MCF 10A (cell line): ENCODE measurements around the gene KLHL21. TPM values are rescaled to one million over a fixed set of nuclear protein-coding genes. Genes with fewer than 3 reads are reported as not detected.

Experiments used
- BruUV-seq: library from RNA; stranded (reverse); fragments of 400-500 nt; replicated peaks from 2 replicates; lab custom pipeline; 2021; lab: Mats Ljungman, UMichigan
- CTCF ChIA-PET: fragments of 300-600 bp; sonication (Branson Sonifier 250); formaldehyde crosslinking; extraction: SDS; loops from one replicate; lab custom pipeline; 2021; ENCODE audit warnings: antibody characterized with exemption, inconsistent platforms; lab: Yijun Ruan, JAX
- POLR2A ChIA-PET: fragments of 300-600, 350-650 bp; sonication (Branson Sonifier 250); formaldehyde crosslinking; extraction: SDS; loops from one replicate; lab custom pipeline; 2020; ENCODE audit warnings: antibody characterized with exemption, inconsistent platforms; lab: Yijun Ruan, JAX
- DNase-seq: peaks from one replicate; pipeline ENCODE4 v3.0.0-alpha.2; 2018; ENCODE audit not compliant: unreplicated experiment
- H3K27ac Mint-ChIP-seq: one replicate; pipeline ENCODE4 v1.8.0; 2022; ENCODE audit warnings: mild to moderate bottlenecking, low read depth, mixed read lengths; ENCODE audit not compliant: unreplicated experiment
- H3K27me3 Mint-ChIP-seq: one replicate; pipeline ENCODE4 v1.8.0; 2022; ENCODE audit warnings: mixed read lengths; ENCODE audit not compliant: insufficient read depth, unreplicated experiment
- H3K36me3 Mint-ChIP-seq: one replicate; pipeline ENCODE4 v1.8.0; 2022; ENCODE audit warnings: mild to moderate bottlenecking, moderate library complexity, mixed read lengths; ENCODE audit not compliant: insufficient read depth, unreplicated experiment
- H3K4me1 Mint-ChIP-seq: one replicate; pipeline ENCODE4 v1.8.0; 2022; ENCODE audit warnings: mixed read lengths; ENCODE audit not compliant: insufficient read depth, unreplicated experiment
- H3K4me3 Mint-ChIP-seq: one replicate; pipeline ENCODE4 v1.8.0; 2022; ENCODE audit warnings: mild to moderate bottlenecking, moderate library complexity, mixed read lengths; ENCODE audit not compliant: unreplicated experiment
- H3K9me3 Mint-ChIP-seq: one replicate; pipeline ENCODE4 v1.8.0; 2022; ENCODE audit warnings: mixed read lengths; ENCODE audit not compliant: unreplicated experiment
- intact Hi-C: fragments of 100-400 bp; cut with micrococcal nuclease; formaldehyde crosslinking; loops from 2 replicates; pipeline ENCODE4 v1.14.1; 2022
- total RNA-seq: library from RNA; stranded (reverse); gene quantifications from 2 replicates; pipeline ENCODE4 v1.2.3, GENCODE V29; 2022
- TF ChIP-seq, protein P1 (sequence below): fragments of 200-600 bp; IDR thresholded peaks from one replicate; pipeline ENCODE4 v1.8.0; 2022; ENCODE audit warnings: antibody characterized with exemption, mild to moderate bottlenecking; ENCODE audit not compliant: unreplicated experiment

KLHL21 gene
- total RNA-seq, 1 experiment from 2014 or later: 14.0 TPM

DNA sequence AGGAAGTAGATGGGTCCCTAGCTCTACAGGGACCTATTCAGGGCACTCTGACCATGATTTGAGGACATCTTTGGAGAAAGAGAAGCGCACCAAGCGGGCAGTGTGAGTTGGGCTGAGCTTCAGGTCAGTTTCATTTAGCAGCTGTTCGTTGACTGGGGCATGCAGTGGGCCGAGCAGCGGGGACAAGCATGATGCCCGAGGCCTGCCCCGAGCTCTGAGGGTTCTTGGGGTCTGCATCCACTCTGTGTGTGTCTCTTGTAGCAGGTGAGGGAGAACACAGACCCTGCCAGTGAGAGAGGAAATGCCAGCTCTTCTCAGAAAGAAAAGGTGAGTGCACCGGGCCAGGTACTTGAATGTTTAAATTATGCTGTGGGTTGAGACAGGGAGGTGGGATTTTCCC, 27.4 kb upstream of the KLHL21 start:
- TF ChIP-seq, protein P1, sequence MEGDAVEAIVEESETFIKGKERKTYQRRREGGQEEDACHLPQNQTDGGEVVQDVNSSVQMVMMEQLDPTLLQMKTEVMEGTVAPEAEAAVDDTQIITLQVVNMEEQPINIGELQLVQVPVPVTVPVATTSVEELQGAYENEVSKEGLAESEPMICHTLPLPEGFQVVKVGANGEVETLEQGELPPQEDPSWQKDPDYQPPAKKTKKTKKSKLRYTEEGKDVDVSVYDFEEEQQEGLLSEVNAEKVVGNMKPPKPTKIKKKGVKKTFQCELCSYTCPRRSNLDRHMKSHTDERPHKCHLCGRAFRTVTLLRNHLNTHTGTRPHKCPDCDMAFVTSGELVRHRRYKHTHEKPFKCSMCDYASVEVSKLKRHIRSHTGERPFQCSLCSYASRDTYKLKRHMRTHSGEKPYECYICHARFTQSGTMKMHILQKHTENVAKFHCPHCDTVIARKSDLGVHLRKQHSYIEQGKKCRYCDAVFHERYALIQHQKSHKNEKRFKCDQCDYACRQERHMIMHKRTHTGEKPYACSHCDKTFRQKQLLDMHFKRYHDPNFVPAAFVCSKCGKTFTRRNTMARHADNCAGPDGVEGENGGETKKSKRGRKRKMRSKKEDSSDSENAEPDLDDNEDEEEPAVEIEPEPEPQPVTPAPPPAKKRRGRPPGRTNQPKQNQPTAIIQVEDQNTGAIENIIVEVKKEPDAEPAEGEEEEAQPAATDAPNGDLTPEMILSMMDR: no peak
- intact Hi-C loops: no loop called here
- H3K36me3 Mint-ChIP-seq: peaks cover 64% of the 10 kb centered on the region
- H3K9me3 Mint-ChIP-seq: no peaks in the 10 kb centered on the region
- BruUV-seq: no TSS peak
- H3K4me3 Mint-ChIP-seq: no peak overlapping the region
- H3K4me1 Mint-ChIP-seq: peaks cover 8% of the 10 kb centered on the region
- POLR2A ChIA-PET: interaction anchor here (0.6 to 1.4 kb wide), 2 partner anchors 10 to 14 kb away, joined by 3 to 5 read pairs; no protein-coding TSS in a partner anchor
- no peak for DNase-seq
- H3K27ac Mint-ChIP-seq: no peak overlapping the region
- CTCF ChIA-PET: interaction anchor here (0.6 to 0.9 kb wide), 4 partner anchors 11 to 763 kb away, joined by 3 to 4 read pairs (median 3); no protein-coding TSS in a partner anchor
- no peaks in the 10 kb centered on the region for H3K27me3 Mint-ChIP-seq

DNA sequence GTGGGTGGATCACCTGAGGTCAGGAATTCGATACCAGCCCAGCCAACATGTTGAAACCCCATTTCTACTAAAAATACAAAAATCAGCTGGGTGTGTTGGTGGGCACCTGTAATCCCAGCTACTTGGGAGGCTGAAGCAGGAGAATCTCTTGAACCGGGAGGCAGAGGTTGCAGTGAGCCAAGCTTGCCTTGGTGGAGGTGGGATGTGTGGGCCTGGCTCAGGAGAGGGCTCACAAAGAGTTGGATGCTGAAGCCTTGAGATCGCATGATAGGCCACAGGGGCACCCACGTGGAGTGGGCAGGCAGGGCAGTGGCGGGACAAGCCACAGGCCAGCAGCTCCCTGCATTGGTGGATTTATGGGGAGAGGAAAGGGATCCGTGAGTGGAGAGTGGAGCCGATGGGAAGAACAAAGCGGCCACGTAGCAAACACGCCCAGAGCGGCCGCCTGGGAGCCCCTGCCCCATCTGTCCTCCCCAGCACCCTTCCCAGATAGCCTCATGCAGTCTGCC, 26.4 kb upstream of the KLHL21 start:
- intact Hi-C loops: no loop called here
- POLR2A ChIA-PET: interaction anchor here (0.6 to 1.4 kb wide), 2 partner anchors 9 to 13 kb away, joined by 3 to 5 read pairs; no protein-coding TSS in a partner anchor
- H3K36me3 Mint-ChIP-seq: peaks cover 58% of the 10 kb centered on the region
- H3K9me3 Mint-ChIP-seq: no peaks in the 10 kb centered on the region
- H3K4me1 Mint-ChIP-seq: peaks cover 8% of the 10 kb centered on the region
- H3K4me3 Mint-ChIP-seq: no peak overlapping the region
- H3K27ac Mint-ChIP-seq: peak overlapping the region; percentile 49
- TF ChIP-seq, protein P1: no peak
- BruUV-seq: no TSS peak
- no peaks in the 10 kb centered on the region for H3K27me3 Mint-ChIP-seq
- DNase-seq: no peak
- CTCF ChIA-PET: interaction anchor here (0.9 to 1.1 kb wide), 3 partner anchors 11 to 190 kb away, joined by 3 to 4 read pairs (median 4); no protein-coding TSS in a partner anchor

DNA sequence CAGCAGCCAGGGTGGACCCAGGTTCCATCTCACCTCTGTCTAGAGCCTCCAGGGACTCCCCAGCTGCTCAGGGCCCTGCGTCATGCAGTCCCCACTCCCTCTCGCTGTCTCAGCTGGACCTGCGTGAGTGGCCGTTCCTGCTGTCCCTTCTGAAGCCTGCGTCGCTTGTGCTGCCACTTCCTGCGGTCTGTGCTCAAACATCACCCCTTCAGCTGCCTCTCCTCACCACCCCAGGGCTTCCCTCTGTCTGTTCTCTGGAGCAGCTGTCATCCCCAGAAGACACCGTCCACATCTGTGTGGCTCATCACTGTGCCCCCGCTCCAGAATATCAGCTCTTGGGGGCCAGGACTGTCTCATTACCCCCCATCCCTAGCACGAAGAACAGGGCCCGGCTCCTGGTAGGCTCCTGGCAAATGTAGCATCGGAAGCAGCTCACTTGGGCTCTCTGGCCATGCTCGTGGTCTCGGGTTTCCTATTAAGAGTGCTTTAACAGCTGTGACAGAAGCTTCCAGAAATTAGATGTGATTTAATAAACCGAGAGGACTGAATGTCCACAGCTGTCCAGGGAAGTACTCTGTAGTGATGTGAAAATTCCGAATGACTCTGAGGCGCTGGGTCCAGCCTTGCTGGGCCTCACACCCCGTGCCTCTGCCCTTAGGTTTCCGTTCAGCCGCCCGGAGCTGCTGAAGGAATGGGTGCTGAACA, 25.3 kb upstream of the KLHL21 start:
- TF ChIP-seq, protein P1: no peak
- ChIA-PET CTCF (interaction anchor here (1.0 to 1.3 kb wide), 4 partner anchors 10 to 189 kb away, joined by 3 to 5 read pairs (median 4); partner anchors contain the start of genes NOL9 and TAS1R1), POLR2A (no interaction called here)
- BruUV-seq: no TSS peak
- Mint-ChIP-seq H3K27ac (no peak overlapping the region), H3K4me1 (peaks cover 8% of the 10 kb centered on the region), H3K9me3 (no peaks in the 10 kb centered on the region), H3K27me3 (no peaks in the 10 kb centered on the region), H3K36me3 (peaks cover 55% of the 10 kb centered on the region), H3K4me3 (peak overlapping the region; percentile 84)
- intact Hi-C loops: no loop called here
- DNase-seq: no peak

DNA sequence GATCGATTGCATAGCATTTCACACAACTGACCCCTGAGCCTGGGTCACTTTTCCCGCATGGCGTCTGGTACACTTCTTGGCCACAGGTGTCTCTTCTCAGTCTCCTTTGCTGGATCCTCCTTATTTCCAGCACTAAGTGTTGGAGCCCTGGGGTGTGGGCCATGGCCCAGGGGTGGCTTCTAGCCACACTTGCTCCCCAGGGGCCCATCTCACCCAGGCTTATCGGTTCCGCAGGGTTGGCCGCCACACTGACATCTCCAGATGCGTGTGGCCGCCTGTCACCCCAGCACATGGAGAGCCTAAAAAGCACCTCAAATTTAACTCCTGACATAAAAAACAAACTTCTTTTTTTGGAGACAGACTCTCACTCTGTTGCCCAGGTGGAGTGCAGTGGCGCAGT, 24.4 kb upstream of the KLHL21 start:
- TF ChIP-seq, protein P1: no peak
- no peak for DNase-seq
- no TSS peak for BruUV-seq
- Mint-ChIP-seq H3K9me3 (no peaks in the 10 kb centered on the region), H3K27ac (peak overlapping the region; percentile 82), H3K4me3 (peak overlapping the region; percentile 84), H3K4me1 (peaks cover 8% of the 10 kb centered on the region), H3K36me3 (peaks cover 58% of the 10 kb centered on the region), H3K27me3 (no peaks in the 10 kb centered on the region)
- ChIA-PET POLR2A (interaction anchor here (1.2 to 1.6 kb wide), 4 partner anchors 9 to 138 kb away, joined by 3 to 8 read pairs (median 4); no protein-coding TSS in a partner anchor), CTCF (interaction anchor here (0.9 to 1.3 kb wide), 2 partner anchors 9 to 19 kb away, joined by 3 to 5 read pairs; no protein-coding TSS in a partner anchor)
- intact Hi-C loops: no loop called here
